H1 (cell line): Measurements from ENCODE around the gene HDAC11.

ENCODE experiments used
- CEBPB ChIP-seq: IDR thresholded peaks from 2 replicates; pipeline ENCODE4 v1.6.1; 2012; ENCODE audit warnings: low read depth, low read length
- CTCF ChIP-seq, 3 experiments: IDR thresholded peaks; 1 replicate in 2 of 3; 2 replicates in 1 of 3; pipeline versions ENCODE4 v1.5.1 to v1.6.1; 2011; ENCODE audit warnings: low read length in 3 of 3, mild to moderate bottlenecking in 3 of 3, inconsistent platforms in 2 of 3, low read depth in 1 of 3, moderate library complexity in 1 of 3; ENCODE audit not compliant: insufficient read depth in 1 of 3; ENCODE audit errors: control extremely low read depth in 1 of 3
- EP300 ChIP-seq, 2 experiments: IDR thresholded peaks; 1 replicate in 1 of 2; 2 replicates in 1 of 2; pipeline ENCODE4 v1.6.1; 2011 to 2012; ENCODE audit warnings: low read depth in 2 of 2, low read length in 2 of 2, mild to moderate bottlenecking in 2 of 2, borderline replicate concordance in 1 of 2, inconsistent platforms in 1 of 2, moderate library complexity in 1 of 2
- NRF1 ChIP-seq: IDR thresholded peaks from 2 replicates; pipeline ENCODE4 v1.6.1; 2011; ENCODE audit warnings: mild to moderate bottlenecking, low read depth, low read length, improper control_type of control experiment
- RAD21 ChIP-seq, 2 experiments: IDR thresholded peaks in 1 of 2; conservative IDR thresholded peaks in 1 of 2; 2 replicates each; pipeline ENCODE4 v1.6.1; 2011; ENCODE audit warnings: low read depth in 2 of 2, low read length in 2 of 2, improper control_type of control experiment in 1 of 2, inconsistent platforms in 1 of 2, mild to moderate bottlenecking in 1 of 2, moderate library complexity in 1 of 2
- RNF2 ChIP-seq: fragments of 200-900, 300-1000 bp; sonication (generic); IDR thresholded peaks from 2 replicates; pipeline ENCODE4 v1.7.1; 2016; ENCODE audit warnings: borderline replicate concordance, low read depth, mild to moderate bottlenecking, antibody characterized with exemption, low read length; ENCODE audit not compliant: poor library complexity, severe bottlenecking; ENCODE audit errors: missing control alignments
- USF2 ChIP-seq: IDR thresholded peaks from 2 replicates; pipeline ENCODE4 v1.6.1; 2011; ENCODE audit warnings: low read length, improper control_type of control experiment

- TF ChIP-seq RNF2 (no peak), CTCF (IDR thresholded peaks at IDR 0.05; ENCODE audit: control extremely low read depth in 1 of 3, insufficient read depth in 1 of 3, low read depth in 1 of 3, low read length in 3 of 3) (no peak), USF2 (no peak), EP300 (IDR thresholded peaks at IDR 0.05; ENCODE audit: borderline replicate concordance in 1 of 2, low read depth in 2 of 2, low read length in 2 of 2) (no peak), CEBPB (no peak), RAD21 (IDR thresholded peaks at IDR 0.05 in 1 of 2, conservative IDR thresholded peaks at IDR 0.05 in 1 of 2; ENCODE audit: low read depth in 2 of 2, low read length in 2 of 2) (no peak), NRF1 (no peak)
Measured at GRCh38 chr3:13555753-13556152, 75.6 kb downstream of the HDAC11 start.
